Heart left ventricle (tissue), 16 donors: Measurements from ENCODE around the gene COPG2. TPM values are rescaled to one million over a fixed set of nuclear protein-coding genes. Genes with fewer than 3 reads are reported as not detected.
A peak's percentile ranks its signal among the peaks of the same experiment; 100 is the strongest.

Source experiments
- ATAC-seq, 4 donors: fragments of 200-7000 bp; cut with Tn5 transposase; one replicate each; pipeline ENCODE4 v1.9.1; 2020 to 2022; ENCODE audit warnings: moderate library complexity in 4 of 4, mild to moderate bottlenecking in 3 of 4, moderate number of reproducible peaks in 1 of 4
- DNase-seq, 5 donors: peaks; one replicate each; pipeline ENCODE4 v3.0.0-alpha.2; 2020
- H3K27ac ChIP-seq, 12 donors: fragments of 200-600 bp; sonication (generic) in 4 of 12; one replicate each; pipeline versions ENCODE4 v1.5.0 to v1.8.0; 2016 to 2022; ENCODE audit warnings: mild to moderate bottlenecking in 2 of 12
- H3K27me3 ChIP-seq, 9 donors: fragments of 200-600 bp; sonication (generic) in 2 of 9; one replicate each; pipeline versions ENCODE4 v1.5.1 to v1.8.0; 2016 to 2022; ENCODE audit warnings: mild to moderate bottlenecking in 3 of 9
- H3K36me3 ChIP-seq, 9 donors: fragments of 200-600 bp; sonication (generic) in 2 of 9; one replicate each; pipeline versions ENCODE4 v1.5.0 to v1.8.0; 2018 to 2022; ENCODE audit warnings: mild to moderate bottlenecking in 2 of 9
- H3K4me1 ChIP-seq, 12 donors: fragments of 200-600 bp; sonication (generic) in 4 of 12; one replicate each; pipeline versions ENCODE4 v1.5.0 to v1.8.0; 2016 to 2022; ENCODE audit warnings: mild to moderate bottlenecking in 3 of 12
- H3K4me3 ChIP-seq, 12 donors: fragments of 200-600 bp; sonication (generic) in 4 of 12; one replicate each; pipeline versions ENCODE4 v1.5.0 to v1.8.0; 2017 to 2022; ENCODE audit warnings: mild to moderate bottlenecking in 9 of 12, moderate library complexity in 4 of 12
- H3K9me3 ChIP-seq, 12 donors: fragments of 200-600 bp; sonication (generic) in 4 of 12; one replicate each; pipeline versions ENCODE4 v1.5.0 to v1.8.0; 2016 to 2022; ENCODE audit warnings: mild to moderate bottlenecking in 1 of 12
- CTCF ChIP-seq, 12 donors: fragments of 200-600 bp; sonication (generic) in 4 of 12; IDR thresholded peaks; one replicate each; pipeline versions ENCODE4 v1.5.0 to v1.8.0; 2018 to 2022; ENCODE audit warnings: antibody characterized with exemption in 12 of 12, mild to moderate bottlenecking in 5 of 12
- POLR2A ChIP-seq, 2 donors: fragments of 450-650 bp; IDR thresholded peaks; one replicate each; pipeline ENCODE4 v1.6.1; 2017; ENCODE audit warnings: antibody characterized with exemption in 2 of 2, mild to moderate bottlenecking in 2 of 2, moderate library complexity in 2 of 2
- WGBS, 4 donors: extraction: QIAGEN DNeasy Blood & Tissue Kit in 2 of 4; methylation state at CpG; one replicate each; pipeline versions ENCODE4 v1.1.5 to v1.1.7; 2013 to 2018; 5-methylcytosine and 5-hydroxymethylcytosine counted together
- intact Hi-C, 10 donors: fragments of 100-400 bp; cut with DNase I; formaldehyde crosslinking; loops; one replicate each; pipeline versions ENCODE4 v1.11.1 to v1.14.2; 2022
- polyA plus RNA-seq, 2 donors: library from polyadenylated mRNA; stranded (reverse); fragments of 200-250 nt; gene quantifications; one replicate each; pipeline ENCODE4 v1.2.3, GENCODE V29; 2013
- total RNA-seq, 9 donors: library from RNA; depleted of rRNA in 2 of 9; stranded (reverse); fragments of >200 nt in 2 of 9; fragmentation: NEBNext Ultra II Directional in 3 of 9; extraction: Animal tissue kit (Norgen Biotek cat#: 25700) in 3 of 9; gene quantifications; one replicate each; pipeline versions ENCODE4 v1.1.0 to v1.2.4, GENCODE V29; 2016 to 2023
- donor health status: ischemic (EF 13 %, LVEDD 7.1; RV severe dilation, severe dysfunction).
- donor health status: healthy with polysubstance abuse.
- donor health status: DM: no; HTN: yes; CAD: no.
- donor health status: DM: no; HTN: no; CAD: no.
- donor health status: ischemic (EF 25% LVEDD 6.9; RV normal size, moderate dysfunction).
- donor health status: ischemic (EF 25% LVEDD 5.7; RV mildly dilated, moderate dysfunction).
- donor health status: healthy.
- donor health status: DM: yes; HTN: yes; CAD: no.
- donor health status: ischemic (EF 35%, LVEDD 5.7; RV mildly dilated, moderate dysfunction).
- donor health status: nonischemic (EF 11% LVEDD 7.7; RV severe dilation, severe dysfunction).
- donor health status: DM: yes; HTN: yes; CAD: no.
- donor health status: PGD.
- donor health status: ischemic (EF 29% LVEDD 5.4; RV normal size, mild dysfunction).
- donor health status: nonischemic (EF 23%, LVEDD 6.1; RV moderate dilation, normal function).

The COPG2 gene
- total and polyA plus RNA-seq, 11 donors, result 6.9 to 26.9 (median 17.3) TPM

- ATAC-seq, result no peak
- peak overlapping the region; percentile 66 to 95 (median 87) for H3K27ac ChIP-seq
- no peaks in the 10 kb centered on the region for H3K27me3 ChIP-seq
- TF ChIP-seq POLR2A (IDR thresholded peaks at IDR 0.05), result no peak
- TF ChIP-seq CTCF (IDR thresholded peaks at IDR 0.05), result no peak
- 11 to 13% (median 12%) methylated on average over 12 of the region's 12 CpGs for WGBS, 4 donors
- peaks cover 0 to 24% (median 8%) of the 10 kb centered on the region in 12 donors for H3K4me1 ChIP-seq
- H3K36me3 ChIP-seq, result peaks cover 0 to 16% (median 0%) of the 10 kb centered on the region in 9 donors
- intact Hi-C loops, result loop anchor here in 5 of 10 donors (2.0 to 10.0 kb wide), 5 partner anchors 102 to 598 kb away; partner anchors contain the start of genes KLHDC10 (in 1 of the 5) and MEST (in 1 of the 5)
- no peak for DNase-seq
- H3K4me3 ChIP-seq, result peak overlapping the region; percentile 53 to 93 (median 74)
- H3K9me3 ChIP-seq, result no peaks in the 10 kb centered on the region
Observed at GRCh38 chr7:130669085-130669700, 645 bp upstream of the COPG2 start.

- Histone ChIP-seq H3K27ac (peak overlapping the region; percentile 66 to 95 (median 87)), H3K27me3 (no peaks in the 10 kb centered on the region), H3K9me3 (no peaks in the 10 kb centered on the region), H3K36me3 (peaks cover 0 to 30% (median 3%) of the 10 kb centered on the region in 9 donors), H3K4me1 (peaks cover 0 to 20% (median 6%) of the 10 kb centered on the region in 12 donors), H3K4me3 (peak overlapping the region; percentile 56 to 93 (median 74))
- intact Hi-C loops, result loop anchor here in 5 of 10 donors (2.0 to 10.0 kb wide), 5 partner anchors 101 to 597 kb away; partner anchors contain the start of genes KLHDC10 (in 1 of the 5) and MEST (in 1 of the 5)
- 8 to 12% (median 11%) methylated on average over 14 to 19 of the region's 19 CpGs for WGBS, 4 donors
- DNase-seq, result no peak
- no peak for ATAC-seq
- TF ChIP-seq POLR2A (IDR thresholded peaks at IDR 0.05) (no peak), CTCF (IDR thresholded peaks at IDR 0.05) (peak in 1 of 12 donors; percentile 1)
Observed at GRCh38 chr7:130667593-130668257, 823 bp downstream of the COPG2 start.

GRCh38 chr7:130662426-130662825 lies 6.1 kb downstream of the COPG2 start:
- Histone ChIP-seq H3K36me3 (peaks cover 0 to 74% (median 36%) of the 10 kb centered on the region in 9 donors), H3K4me1 (peaks cover 0 to 3% (median 0%) of the 10 kb centered on the region in 12 donors), H3K27me3 (no peaks in the 10 kb centered on the region), H3K9me3 (no peaks in the 10 kb centered on the region), H3K27ac (no peak overlapping the region), H3K4me3 (no peak overlapping the region)
- intact Hi-C loops, result loop anchor here in 4 of 10 donors (10.0 kb wide), 2 partner anchors 98 to 168 kb away; partner anchors contain the start of gene MEST (in 1 of the 4)
- DNase-seq, result no peak
- WGBS, 4 donors, result 86 to 91% (median 88%) methylated on average over 2 of the region's 2 CpGs
- TF ChIP-seq POLR2A (IDR thresholded peaks at IDR 0.05) (no peak), CTCF (IDR thresholded peaks at IDR 0.05) (no peak)
- no peak for ATAC-seq

- H3K27me3 ChIP-seq, result no peaks in the 10 kb centered on the region
- peaks cover 0 to 37% (median 11%) of the 10 kb centered on the region in 9 donors for H3K36me3 ChIP-seq
- peaks cover 0 to 4% (median 0%) of the 10 kb centered on the region in 12 donors for H3K4me1 ChIP-seq
- TF ChIP-seq POLR2A (IDR thresholded peaks at IDR 0.05), result no peak
- TF ChIP-seq CTCF (IDR thresholded peaks at IDR 0.05), result no peak
- peak overlapping the region in 4 of 12 donors; percentile 2 to 32 (median 5) for H3K27ac ChIP-seq
- WGBS, 4 donors, result 70 to 80% (median 74%) methylated on average over 4 of the region's 4 CpGs
- no peak overlapping the region for H3K4me3 ChIP-seq
- intact Hi-C loops, result no loop called here
- ATAC-seq (no peak), DNase-seq (no peak)
- H3K9me3 ChIP-seq, result no peaks in the 10 kb centered on the region
Observed at GRCh38 chr7:130655286-130655685, 13.3 kb downstream of the COPG2 start.
